ENCODE data around the gene SLC4A11.

GRCh38 chr20:3251806-3252205 is 12.8 kb upstream of the SLC4A11 start:
- TF ChIP-seq CTCF (IDR thresholded peaks at IDR 0.05) (no peak), POLR2A (IDR thresholded peaks at IDR 0.05) (no peak)
